UCSD-AML1 (cell line): ENCODE measurements around the gene TIMM17B.
"Not testable (repeated sequence)": the region's sequence is repeated elsewhere in the genome, so short reads cannot be mapped to it uniquely, and the experiment has no call there.

Experiments used
- DNase-seq: peaks from one replicate; lab custom pipeline; 2025; ENCODE audit not compliant: unreplicated experiment; lab: John Stamatoyannopoulos, UW

Gene TIMM17B

DNA sequence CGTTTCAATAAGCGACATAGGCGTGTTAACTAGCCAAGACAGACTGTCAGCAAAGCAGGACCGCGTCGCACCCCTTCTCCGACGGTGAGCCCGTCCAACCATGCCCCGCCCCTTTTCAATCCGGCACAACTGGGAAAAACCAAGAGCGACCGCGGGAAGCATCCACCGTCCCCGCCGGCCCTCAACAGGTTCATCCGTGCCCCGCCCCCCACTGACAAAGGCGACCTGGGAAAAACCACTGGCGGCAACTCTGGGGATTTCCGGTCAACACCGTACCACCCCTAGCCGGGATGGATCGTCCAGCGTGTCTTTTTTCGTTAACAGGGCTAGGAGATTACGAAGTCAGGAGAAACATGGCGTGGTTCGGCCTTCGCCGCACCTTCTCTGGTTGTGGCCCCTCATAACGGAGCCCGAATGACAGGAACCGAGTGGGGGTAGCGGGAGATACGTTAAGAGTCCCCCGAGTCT, 377 bp downstream of the TIMM17B start:
- peak; percentile 75 for DNase-seq

- DNase-seq = no peak
Measured at GRCh38 chrX:48896611-48897011, 957 bp downstream of the TIMM17B start.

GRCh38 chrX:48894891-48895290, 2.7 kb downstream of the TIMM17B start:
- DNase-seq = no peak

- no peak for DNase-seq
Measured at GRCh38 chrX:48893556-48894348, 3.8 kb downstream of the TIMM17B start.

- no peak for DNase-seq
Measured at GRCh38 chrX:48892896-48893295, 4.7 kb downstream of the TIMM17B start.

DNA sequence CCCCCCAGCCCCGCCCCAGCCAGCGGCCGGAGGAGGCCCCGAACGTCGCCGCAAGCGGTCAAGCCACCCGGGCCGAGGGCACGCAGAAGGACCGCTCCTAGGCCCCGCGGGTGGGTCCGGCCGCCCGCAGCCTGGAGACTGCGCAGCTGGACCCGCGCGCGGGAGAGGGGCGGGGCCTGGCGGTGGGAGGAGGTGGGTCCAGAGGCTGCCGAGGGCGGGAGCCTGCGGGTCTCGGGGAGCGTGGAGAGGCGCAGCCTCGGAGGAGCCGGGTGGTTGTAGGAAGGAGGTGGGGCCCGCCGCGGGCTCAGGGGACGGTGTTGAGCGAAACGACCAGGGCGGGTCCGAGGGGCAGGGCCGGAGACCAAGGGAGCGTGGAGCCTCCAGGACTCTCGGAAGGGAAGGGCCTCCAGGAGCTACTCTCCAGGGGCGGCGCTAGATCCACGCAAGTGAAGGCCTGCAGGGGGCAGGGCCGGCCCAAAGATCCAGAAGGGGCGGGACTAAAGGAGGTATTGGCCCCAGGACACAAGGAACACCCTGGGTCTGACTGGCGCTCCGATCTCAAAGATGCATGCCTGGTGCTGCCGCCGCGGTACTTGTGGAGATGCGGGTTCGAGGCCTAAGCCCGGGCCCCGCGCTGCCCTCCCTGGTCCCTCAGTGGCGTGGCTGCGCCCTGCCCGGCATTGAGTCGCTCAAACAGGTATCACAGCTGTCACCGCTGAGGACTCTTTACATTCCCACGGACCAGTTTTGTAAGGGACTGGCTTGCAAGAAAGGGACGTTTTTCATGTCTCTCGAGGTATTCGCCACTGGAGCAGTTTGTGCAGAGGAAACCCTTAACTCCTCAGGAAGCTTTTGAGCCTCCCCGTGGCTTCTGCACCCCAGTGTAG, 5.9 kb downstream of the TIMM17B start:
- DNase-seq = peak; percentile 87

DNA sequence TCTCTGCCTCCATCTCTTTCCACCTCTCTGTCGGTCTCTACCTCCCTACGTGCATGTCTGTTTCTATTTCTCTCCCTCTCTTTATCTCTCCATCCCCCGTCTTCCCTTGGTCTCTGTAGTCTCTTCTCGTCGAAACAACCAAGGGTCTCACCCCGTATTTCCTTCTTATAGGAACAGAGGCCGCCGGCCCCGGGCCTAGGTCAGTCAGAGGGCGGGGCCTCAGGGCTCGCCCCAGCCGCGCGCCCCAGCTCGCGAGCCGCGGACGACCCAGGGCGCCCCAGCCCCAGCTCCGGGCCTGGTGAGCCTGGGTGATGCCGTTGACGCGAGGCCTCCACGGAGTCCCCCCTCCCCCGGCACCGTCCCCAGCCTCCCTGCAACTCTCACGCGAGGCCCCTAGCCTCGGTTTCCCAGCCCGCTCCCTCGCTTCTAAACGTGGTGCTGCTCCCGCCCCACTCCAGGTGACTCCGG, 6.6 kb downstream of the TIMM17B start:
- DNase-seq = no peak

DNA sequence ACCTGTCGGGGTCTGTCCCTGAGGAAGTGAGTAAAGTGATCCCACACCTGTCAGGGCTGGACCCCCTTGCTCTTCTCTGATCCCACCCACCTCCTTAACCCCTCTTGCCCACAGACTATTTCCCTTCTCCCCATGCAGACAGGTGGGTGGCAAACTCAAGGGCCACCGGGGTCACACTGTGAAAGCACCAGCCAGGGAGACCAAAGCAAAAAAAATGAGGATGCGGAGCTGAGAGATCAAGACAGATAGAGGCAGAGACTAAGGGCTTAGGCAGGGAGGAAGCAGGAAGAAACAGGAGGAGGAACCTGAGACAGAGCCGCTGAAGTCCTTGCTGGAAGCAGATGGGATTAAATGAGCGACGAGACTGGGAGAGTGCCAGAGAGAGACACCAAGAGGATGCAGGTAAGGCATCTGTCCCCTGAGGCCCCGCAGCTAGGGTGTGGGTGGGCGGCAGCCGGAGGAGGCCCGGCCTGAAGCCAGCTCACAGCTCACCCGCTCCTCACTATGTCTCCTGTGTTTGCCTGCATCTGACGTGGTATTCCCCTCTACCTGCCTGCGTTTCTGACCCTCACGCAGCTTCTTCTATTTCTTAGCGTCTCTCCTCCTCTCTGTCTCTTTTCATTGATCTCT, 7.2 kb downstream of the TIMM17B start:
- DNase-seq = no peak

DNA sequence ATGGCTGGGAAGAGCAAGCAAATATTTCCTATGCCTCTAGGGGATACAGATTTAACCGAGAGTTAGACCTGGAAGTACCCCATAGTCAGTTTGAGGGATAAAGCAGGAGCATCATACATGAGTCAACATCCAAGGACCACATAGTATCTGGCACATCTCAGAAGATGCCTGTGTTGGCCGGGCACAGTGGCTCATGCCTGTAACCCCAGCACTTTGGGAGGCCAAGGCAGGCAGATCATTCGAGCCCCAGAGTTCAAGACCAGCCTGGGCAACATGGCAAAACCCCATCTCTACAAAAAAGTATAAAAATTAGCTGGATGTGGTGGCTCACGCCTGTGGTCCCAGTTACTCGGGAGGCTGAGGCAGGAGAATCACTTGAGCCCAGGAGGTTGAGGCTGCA, 11.0 kb downstream of the TIMM17B start:
- DNase-seq = not testable (repeated sequence)

DNA sequence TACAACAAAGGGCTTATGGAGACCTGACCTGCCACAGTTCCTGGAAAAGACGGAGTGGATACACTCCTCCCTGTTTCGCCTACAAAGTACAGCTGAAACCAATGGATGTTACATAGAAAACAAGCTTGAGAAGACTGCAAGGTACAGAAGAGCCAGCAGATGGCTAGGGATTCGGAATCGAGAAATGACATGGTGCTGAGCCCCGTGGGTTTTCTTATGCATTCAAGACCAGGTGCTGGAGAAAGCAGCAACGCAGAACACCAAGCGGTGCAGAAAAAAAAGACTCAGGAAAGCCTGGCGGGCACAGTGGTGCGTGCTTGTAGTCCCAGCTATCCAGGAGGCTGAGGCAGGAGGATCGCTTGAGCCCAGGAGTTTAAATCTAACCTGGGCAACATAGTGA, 13.8 kb downstream of the TIMM17B start:
- no peak for DNase-seq

- not testable (repeated sequence) for DNase-seq
Measured at GRCh38 chrX:48876944-48877343, 20.6 kb downstream of the TIMM17B start.

DNA sequence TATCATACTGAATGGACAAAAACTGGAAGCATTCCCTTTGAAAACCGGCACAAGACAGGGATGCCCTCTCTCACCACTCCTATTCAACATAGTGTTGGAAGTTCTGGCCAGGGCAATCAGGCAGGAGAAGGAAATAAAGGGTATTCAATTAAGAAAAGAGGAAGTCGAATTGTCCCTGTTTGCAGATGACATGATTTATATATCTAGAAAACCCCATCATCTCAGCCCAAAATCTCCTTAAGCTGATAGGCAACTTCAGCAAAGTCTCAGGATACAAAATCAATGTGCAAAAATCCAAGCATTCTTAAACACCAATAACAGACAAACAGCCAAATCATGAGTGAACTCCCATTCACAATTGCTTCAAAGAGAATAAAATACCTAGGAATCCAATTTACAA, 25.6 kb downstream of the TIMM17B start:
- not testable (repeated sequence) for DNase-seq

DNA sequence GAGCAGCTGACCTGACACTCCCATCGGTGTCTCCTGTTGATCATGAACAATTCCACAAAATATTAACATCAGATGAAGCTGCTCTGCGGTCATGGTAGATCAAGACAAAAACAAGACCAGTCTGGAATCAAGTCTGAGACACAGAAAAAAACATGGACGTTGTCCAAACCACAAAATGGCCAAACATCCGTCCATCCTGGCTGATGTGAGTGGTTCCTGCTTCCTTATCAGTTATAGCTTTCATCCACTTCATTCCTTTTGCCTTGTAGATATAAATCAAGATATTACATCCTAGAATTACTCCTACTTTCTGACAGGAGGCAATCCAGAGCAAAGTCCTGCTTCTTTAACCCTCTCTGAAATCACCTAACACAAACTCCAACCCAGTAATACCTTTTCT, 33.4 kb downstream of the TIMM17B start:
- DNase-seq = no peak

- DNase-seq = no peak
Measured at GRCh38 chrX:48854898-48855297, 42.7 kb downstream of the TIMM17B start.

- not testable (repeated sequence) for DNase-seq
Measured at GRCh38 chrX:48854121-48854804, 43.3 kb downstream of the TIMM17B start.

DNA sequence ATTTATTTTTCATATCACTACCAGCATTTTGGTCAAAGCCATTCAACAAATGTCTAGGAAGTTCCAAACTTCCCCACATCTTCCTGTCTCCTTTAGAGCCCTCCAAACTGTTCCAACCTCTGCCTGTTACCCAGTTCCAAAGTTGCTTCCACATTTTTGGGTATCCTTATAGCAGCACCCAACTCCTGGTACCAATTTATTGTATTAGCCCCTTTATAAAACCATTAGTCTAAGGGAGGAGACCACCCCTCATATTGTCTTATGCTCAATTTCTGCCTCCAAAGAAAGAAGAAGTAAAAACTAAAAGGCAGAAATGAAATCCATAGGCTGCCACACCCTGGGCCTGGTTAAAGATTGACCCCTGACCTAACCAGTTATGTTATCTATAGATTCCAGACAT, 44.1 kb downstream of the TIMM17B start:
- DNase-seq = not testable (repeated sequence)

DNA sequence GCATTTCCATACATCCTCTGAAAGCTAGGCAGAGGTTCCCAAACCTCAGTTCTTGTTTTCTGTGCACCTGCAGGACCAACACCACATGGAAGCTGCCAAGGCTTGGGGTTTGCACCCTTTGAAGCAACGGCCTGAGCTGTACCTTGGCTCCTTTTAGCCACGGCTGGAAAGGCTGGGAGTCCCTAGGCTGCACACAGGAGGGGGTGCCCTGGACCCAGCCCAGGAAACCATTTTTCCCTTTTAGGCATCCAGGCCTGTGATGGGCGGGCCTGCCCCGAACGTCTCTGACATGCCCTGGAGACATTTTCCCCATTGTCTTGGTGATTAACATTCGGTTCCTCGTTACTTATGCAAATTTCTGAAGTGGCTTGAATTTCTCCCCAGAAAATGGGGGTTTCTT, 44.7 kb downstream of the TIMM17B start:
- no peak for DNase-seq

GRCh38 chrX:48848847-48849246, 48.7 kb downstream of the TIMM17B start:
- no peak for DNase-seq
